Stimulated activated CD4-positive, alpha-beta T cell treated with anti-CD3 and anti-CD28 coated beads, Interleukin-2, amount 100 ng/mL, for 48 hours (primary cell): Measurements from ENCODE around the gene TMEM131L.
A peak's percentile ranks its signal among the peaks of the same experiment; 100 is the strongest.
"Not testable (repeated sequence)": the region's sequence is repeated elsewhere in the genome, so short reads cannot be mapped to it uniquely, and the experiment has no call there.

ENCODE experiments used
- DNase-seq, 2 donors: peaks; one replicate each; pipeline ENCODE4 v3.0.0-alpha.2; 2020

The TMEM131L gene, protein sequence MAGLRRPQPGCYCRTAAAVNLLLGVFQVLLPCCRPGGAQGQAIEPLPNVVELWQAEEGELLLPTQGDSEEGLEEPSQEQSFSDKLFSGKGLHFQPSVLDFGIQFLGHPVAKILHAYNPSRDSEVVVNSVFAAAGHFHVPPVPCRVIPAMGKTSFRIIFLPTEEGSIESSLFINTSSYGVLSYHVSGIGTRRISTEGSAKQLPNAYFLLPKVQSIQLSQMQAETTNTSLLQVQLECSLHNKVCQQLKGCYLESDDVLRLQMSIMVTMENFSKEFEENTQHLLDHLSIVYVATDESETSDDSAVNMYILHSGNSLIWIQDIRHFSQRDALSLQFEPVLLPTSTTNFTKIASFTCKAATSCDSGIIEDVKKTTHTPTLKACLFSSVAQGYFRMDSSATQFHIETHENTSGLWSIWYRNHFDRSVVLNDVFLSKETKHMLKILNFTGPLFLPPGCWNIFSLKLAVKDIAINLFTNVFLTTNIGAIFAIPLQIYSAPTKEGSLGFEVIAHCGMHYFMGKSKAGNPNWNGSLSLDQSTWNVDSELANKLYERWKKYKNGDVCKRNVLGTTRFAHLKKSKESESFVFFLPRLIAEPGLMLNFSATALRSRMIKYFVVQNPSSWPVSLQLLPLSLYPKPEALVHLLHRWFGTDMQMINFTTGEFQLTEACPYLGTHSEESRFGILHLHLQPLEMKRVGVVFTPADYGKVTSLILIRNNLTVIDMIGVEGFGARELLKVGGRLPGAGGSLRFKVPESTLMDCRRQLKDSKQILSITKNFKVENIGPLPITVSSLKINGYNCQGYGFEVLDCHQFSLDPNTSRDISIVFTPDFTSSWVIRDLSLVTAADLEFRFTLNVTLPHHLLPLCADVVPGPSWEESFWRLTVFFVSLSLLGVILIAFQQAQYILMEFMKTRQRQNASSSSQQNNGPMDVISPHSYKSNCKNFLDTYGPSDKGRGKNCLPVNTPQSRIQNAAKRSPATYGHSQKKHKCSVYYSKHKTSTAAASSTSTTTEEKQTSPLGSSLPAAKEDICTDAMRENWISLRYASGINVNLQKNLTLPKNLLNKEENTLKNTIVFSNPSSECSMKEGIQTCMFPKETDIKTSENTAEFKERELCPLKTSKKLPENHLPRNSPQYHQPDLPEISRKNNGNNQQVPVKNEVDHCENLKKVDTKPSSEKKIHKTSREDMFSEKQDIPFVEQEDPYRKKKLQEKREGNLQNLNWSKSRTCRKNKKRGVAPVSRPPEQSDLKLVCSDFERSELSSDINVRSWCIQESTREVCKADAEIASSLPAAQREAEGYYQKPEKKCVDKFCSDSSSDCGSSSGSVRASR (N-terminal part only)

DNA sequence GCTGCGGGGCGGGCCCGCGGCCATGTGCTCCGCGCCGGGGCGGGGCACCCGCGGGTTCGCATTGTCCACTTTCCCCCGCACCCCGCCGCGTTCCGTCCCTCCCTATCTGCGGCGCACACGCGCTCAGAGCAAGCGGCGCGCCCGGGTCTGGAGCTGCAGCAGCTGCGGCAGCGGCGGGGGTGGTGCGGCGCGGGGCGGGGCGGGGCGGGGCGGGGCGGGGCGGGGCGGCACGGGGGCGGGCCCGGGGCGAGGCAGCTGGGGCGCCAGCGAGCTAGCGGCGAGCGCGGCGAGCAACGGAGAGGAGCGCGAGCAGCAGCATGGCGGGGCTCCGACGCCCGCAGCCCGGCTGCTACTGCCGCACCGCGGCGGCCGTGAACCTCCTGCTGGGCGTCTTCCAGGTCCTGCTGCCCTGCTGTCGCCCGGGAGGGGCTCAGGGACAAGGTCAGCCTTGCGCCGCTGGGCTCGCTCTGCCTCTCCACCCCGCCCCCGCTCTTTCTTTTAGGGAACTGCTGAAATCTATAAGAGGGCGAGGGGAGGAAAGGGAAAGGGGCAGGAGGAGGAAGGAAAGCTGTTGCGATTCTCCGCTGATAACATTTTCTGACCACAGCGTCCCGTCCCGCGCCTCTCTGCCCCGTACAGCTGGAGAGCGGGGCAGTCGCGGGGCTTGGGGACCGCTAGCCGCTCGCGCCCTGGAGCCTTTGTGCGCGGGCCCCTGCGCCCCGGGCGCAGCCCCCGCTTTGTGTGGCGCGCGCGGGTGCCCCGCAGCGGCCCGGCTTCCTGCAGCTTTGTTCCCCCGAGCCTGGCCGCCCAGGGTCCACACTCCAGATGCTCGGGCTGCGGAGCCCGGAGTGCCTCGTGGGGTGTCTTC is at the start of gene TMEM131L:
TSS of gene TMEM131L (plus strand) at position 280 of the 868 bp plus-strand sequence. CDS start at position 318, 38 bp downstream.
- DNase-seq: peak; percentile 52 to 59

DNA sequence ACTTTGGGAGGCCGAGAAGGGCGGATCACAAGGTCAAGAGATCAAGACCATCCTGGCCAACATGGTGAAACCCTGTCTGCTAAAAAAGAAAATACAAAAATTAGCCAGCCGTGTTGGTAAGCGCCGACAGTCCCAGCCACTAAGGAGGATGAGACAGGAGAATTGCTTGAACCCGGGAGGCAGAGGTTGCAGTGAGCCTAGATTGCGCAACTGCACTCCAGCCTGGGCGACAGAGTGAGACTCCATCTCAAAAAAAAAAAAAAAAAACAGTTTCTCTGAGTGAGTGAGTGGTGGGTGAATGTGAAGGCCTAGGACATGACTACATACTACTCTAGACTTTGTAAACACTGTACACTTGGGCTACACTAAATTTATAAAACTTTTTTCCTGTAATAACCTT is 49.7 kb upstream of the TMEM131L start:
- DNase-seq: not testable (repeated sequence)

DNA sequence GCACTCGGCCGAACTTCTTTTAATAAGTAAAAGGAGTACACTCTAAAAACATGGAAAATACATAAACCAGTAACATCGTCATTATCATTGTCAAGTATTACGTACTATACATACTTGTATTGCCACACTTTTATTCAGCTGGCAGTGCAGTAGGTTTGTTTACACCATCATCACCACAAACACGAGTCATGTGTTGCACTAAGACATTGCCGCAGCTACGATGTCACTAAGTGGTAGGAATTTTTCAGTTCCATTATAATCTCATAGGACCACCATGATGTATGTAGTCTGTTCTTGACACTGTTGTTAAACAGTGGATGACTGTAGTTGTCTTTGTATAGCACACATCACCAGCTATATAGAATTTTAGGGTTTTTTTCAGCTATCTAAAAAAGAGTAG is 48.0 kb upstream of the TMEM131L start:
- no peak for DNase-seq

DNA sequence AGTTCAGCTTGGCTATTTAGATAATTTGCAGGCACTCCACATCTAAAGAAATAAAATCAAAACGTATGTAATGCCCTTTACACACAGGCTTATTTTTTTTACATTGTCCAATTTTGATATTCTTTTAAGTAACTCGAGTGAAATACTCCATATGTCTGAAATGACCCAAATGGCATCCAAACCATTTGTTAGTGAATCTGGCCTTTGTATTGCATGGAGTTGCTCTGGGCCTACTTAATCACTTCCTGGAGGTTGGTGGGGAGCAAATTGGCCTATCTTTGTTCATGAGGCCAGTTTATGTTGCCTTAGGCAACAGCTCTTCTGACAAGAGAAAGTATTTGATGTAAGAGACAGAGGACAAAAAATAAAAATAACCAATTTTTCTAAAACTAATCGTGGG is 47.6 kb upstream of the TMEM131L start:
- no peak for DNase-seq

DNA sequence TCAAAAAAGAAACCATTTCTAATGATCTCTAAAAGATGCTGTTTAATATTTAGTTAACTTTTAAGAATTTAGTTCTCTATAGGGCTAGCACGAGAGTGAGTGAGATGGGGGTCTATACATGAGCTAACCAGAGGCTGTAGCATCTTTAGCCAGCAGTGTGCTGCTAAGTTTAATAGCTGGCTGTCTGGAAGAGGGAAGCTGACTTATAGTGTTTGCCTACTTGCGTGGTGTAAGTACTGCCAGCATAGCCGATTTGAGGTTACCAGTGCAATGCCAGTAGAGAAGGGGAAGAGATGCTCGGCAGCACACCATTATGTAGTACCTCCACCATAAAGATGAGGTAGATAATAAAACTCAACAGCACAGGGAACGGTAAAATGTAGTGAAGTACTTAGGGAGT is 47.1 kb upstream of the TMEM131L start:
- DNase-seq: no peak

DNA sequence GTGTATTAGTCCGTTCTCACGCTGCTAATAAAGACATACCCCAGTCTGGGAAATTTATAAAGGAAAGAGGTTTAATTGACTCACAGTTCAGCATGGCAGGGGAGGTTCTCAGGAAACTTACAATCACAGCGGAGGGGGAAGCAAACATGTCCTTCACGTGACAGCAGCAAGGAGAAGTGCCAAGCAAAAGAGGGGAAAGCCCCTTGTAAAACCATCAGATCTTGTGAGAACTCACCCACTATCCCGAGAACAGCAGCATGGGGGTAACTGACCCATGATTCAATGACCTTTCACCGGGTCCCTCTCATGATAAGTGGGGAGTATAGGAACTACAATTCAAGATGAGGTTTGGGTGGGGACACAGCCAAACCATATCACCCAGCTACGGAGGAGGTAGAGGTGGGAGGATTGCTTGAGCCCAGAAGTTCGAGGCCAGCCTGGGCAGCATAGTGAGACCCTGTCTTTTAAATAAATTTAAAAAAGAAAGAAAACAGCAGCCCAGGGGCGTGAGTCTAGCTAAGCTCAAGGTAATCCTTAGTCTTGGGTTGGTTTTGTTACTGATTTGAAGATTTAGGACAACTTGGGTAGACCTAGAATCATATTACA is 46.4 kb upstream of the TMEM131L start:
- DNase-seq: no peak

DNA sequence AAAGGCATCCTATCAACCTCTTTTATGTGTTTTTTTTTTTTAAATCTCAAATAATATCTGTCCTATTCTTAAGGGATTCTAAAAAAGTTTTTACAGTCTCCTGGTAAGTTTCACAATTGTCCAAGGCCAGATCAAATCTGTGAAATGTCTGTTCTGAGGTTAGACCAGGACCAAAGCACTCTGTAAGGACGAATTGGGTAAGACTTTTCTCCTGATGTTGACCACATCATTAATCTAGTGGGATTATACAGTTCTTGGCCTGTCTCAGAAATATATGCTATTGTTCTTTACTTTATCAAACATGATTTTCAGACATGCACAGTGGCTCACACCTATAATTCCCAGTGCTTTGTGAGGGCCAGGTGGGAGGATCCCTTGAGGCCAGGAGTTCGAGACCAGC is 45.8 kb upstream of the TMEM131L start:
- no peak for DNase-seq

DNA sequence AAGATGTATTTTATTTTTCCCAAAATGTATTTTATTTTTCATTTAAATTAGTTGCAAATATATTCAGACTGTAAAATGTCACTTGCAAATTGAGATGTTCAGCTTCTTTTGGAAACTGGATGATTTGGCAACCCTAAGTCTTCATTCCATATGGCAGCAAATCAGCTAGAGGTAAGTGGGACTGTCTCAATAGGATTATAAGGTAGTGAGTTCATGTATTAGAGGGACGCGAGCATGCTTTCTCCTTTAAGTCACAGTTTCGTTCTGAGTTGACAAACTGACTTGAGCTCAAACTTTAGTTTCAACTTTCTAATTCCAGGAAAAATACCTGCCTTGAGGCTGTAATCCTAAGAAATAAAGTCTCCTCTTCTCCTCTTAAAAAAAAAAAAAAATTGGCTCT is 44.2 kb upstream of the TMEM131L start:
- no peak for DNase-seq

DNA sequence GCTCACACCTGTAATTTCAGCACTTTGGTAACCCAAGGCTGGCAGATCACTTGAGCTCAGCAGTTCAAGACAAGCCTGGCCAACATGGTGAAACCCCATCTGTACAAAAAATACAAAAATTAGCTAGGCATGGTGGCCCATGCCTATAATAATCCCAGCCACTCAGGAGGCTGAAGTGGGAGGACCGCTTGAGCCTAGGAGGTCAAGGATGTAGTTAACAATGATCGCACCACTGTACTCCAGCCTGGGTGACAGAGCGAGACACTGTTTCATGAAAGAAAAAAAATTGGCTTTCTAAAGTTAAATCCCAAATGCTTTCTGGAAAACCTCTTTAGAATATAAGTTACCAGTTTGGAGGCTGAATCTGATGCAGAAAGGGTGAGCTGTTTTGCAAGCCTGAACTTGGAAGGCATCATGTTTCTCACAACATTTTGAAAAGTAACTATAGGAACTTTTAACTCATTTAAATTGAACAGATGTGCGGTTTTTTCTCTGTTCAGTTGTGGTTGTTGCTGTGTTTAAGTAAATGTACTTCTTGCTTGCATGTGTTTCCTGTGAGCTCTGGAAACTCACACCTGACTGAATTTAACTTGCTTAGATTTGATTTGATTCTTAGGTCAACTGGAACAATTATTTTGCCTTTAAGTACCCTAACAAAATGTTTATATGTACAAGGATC is 39.8 kb upstream of the TMEM131L start:
- no peak for DNase-seq

DNA sequence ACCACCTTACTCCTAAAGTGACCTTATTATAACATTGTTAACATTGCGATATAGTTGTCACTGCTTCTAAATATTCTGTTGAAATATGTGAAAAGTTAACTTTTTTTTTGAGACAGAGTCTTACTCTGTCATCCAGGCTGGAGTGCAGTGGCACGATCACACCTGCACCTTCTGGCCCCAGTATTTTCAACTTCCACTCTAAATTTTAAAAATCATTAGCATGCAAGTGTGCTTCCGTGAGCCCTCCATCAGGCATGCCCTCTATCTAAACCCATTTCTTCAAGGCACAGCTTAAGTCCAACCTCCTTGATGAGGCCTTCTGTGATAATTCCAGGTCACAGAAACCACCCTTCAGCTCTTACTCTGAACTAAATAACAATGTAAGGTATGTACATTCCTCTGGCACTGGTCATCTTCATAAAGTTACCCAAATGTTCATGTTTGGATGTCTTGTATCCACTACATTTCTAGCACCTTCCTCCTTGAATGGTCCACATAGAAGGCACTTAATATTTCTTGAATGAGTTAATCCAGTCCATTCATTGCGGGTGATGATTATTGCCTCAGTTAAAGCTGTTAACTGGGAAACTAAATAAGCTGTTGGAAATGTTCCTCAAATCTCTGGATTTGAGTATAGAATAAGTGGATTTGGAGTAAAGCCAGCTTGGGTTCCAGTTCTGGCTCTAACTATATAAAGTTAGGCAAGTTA is 38.6 kb upstream of the TMEM131L start:
- DNase-seq: no peak

DNA sequence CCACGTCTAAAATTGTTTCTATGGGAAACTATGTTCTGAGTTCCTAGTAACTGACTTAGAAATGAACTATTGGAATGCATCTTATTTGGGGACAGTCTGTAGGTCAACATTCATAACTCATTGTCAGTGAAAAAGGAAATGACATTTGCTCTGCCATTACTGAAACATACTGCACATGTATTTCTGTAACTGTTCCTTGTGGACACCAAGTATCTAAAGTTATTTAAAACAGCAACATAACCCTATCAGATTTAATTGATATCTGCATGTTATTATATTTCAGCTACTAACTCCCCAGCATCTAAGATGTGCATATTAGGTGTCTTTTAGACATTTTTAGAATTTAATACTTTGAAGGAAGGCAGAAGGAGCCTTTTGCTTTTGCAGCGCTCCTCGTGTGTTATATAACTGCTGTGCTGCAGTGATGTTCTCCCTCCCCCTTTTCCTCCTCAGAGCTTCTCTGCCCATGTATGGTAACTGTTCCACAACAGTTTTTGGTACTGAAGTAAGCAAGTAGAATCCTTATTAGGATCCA is 37.2 kb upstream of the TMEM131L start:
- DNase-seq: no peak

DNA sequence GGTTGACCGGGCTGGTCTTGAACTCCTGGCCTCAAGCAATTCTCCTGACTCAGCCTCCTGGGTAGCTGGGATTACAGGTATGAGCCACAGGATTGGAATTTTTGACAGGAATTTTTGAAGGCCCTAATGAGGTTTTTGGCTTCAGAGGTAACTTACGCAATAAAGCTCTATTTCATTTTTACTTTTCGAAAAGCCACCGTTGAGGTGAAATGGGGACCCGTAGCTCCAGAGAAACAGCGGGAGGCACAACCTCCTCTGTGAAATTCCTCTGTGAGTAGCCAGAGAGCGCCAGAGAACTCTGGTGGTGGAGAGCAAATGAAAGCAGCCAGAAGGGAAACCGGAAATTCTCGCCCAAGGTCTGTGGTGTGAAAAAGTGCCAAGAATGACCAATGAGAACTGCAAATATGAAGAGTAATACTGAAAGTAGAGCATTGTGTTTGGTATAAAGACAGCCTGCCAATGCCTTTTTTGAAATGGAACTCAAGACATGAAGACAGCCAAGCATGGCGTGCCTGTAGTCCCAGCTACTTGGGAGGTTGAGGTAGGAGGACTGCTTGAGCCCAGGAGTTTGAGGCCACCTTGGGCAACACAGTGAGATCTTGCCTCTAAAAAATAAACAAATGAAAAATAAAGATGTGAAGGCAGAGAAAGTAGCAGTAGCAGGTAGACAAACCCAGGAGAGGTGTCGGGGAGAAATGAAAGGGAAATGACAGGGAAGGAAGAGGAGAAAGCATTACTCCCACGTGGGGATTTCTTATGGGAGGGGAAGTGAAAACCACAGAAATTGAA is 33.0 kb upstream of the TMEM131L start:
- peak; percentile 64 to 65 for DNase-seq

DNA sequence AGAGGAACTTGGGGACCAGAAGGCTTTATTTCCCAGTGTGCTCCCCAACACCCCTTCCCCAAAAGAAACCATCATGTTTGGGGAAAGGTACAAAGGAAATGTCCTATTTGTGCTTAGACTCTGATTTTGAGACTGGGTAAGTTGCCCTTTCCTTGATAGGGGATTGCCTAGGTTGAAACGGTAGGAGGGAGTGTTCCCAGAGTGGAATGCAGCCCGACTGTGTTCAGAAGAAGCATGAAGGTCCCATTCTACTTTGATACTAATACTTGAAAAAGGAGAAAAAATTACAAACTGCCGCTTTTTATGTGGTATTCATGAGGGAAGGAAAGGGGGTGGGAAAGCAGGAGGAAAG is 32.4 kb upstream of the TMEM131L start:
- no peak for DNase-seq

DNA sequence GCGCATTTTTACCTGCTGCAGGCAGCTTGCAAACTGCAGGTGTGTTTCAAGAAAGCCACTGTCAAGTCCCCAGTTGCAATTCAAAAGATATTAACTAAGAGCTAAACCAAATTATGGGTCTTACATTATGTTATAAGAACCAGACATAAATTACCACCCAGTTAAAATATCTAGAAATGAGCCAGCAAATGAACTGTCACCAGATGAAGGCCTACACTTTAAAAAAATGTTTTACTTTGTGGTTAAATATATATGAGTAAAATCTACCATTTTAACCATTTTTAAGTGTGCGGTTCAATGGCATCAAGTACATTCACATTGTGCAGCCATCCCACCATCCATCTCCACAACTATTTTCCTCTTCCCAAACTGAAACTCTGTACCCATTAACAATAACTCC is 32.0 kb upstream of the TMEM131L start:
- DNase-seq: no peak

DNA sequence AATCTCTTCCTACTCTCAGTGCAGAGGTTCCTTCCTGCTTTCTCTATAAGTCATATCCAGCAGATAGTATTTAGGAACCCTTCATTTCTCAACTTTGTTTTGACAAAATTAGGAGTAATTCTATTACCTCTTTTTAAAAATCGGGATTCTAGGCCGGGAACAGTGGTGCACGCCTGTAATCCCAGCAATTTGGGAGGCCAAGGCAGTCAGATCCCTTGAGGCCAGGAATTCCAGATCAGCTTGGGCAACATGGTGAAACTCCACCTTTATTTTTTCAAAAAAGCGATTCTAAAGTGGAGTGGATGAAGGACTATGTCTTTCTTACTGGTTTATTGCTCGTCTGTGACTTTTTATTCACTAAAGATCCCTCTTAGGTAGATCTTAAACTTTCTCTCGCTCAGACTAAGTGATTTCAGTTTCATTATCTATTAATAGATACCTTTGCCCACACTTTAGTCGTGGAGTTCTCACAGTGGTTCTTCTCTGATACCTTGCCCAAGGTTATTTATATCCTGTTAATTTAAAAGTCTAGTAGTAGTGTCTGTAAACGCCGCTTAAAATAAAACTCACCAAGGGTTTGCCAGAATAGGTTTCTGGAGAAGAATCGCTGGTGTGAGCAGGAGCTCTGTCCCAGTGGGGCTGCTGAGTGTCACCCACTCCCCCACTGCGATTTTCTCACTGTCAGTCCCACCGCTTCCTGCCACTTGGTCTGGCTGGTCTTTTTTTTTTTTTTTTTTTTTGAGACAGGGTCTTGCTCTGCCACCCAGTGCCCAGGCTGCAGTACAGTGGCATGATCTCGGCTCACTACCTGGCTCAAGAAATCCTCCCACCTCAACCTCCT is 27.0 kb upstream of the TMEM131L start:
- DNase-seq: no peak

DNA sequence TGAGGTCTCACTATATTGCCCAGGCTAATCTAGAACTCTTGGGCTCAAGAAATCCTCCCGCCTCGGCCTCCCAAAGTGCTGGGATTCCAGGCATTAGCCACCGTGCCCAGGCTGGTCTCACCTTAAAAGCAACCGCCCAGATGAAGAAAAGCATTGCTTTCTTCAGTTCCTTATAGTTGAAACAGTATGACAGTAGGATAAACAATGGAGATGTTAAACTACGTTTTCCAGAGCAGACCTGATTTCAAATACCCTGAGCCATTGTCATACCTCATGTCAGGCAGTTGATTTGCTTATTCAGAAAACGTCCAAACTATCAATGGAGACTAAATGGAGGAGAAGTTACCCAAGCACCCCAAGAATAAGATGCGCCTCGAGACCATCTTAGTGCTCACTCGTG is 26.3 kb upstream of the TMEM131L start:
- no peak for DNase-seq

DNA sequence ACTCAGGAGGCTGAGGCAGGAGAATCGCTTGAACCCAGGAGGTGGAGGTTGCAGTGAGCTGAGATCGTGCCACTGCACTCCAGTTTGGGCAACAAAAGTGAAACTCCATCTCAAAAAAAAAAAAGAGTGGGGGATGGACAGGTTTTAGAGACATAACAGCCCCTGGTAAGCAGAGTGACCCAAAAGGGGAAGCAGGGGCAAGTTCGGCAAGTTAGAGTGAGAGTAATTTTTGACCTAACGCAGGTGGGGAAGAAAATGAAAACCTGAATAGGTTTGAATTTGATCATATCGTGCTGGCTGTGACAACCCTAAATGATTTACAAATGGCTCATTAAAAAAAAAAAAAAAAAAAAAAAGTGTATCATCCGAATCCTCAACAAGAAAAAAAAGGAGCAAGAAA is 25.7 kb upstream of the TMEM131L start:
- DNase-seq: no peak

DNA sequence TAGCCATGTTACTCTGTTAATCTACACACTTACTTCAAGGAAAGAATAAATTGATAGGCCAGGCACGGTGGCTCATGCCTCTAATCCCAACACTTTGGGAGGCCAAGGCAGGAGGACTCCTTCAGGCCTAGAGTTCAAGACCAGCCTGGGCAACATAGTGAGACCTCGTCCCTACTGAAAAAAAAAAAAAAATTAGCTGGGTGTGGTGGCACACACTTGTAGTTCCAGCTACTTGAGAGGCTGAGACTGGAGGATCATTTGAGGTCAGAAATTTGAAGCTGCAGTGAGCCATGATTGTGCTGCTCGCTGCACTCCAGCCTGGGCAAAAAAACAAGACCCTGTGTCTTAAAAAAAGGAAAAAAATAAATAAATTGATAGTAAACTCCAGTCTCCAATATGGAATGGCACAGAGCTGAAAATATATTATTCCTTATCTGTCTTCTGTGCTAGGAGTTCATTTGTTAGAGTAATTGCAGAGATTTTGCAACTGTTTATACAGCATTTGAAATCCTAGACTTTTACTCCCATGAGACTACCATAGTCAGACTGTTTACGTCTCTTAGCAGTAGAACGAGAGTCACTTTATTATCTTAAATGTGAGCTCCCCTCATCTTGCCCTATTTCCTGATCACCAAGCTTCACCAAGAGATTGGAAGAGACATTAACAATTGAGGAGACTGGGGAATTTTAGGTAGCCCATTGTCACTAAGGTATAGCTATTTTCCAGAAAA is 18.8 kb upstream of the TMEM131L start:
- DNase-seq: no peak
